Dedifferentiated amniotic fluid mesenchymal stem cell (primary cell): ENCODE measurements around the gene INPP4A.
"Not testable (repeated sequence)": the region's sequence is repeated elsewhere in the genome, so short reads cannot be mapped to it uniquely, and the experiment has no call there.

Source experiments
- DNase-seq: peaks from one replicate; pipeline ENCODE4 v3.0.0-alpha.2; 2016; ENCODE audit errors: extremely low spot score

INPP4A gene

DNA sequence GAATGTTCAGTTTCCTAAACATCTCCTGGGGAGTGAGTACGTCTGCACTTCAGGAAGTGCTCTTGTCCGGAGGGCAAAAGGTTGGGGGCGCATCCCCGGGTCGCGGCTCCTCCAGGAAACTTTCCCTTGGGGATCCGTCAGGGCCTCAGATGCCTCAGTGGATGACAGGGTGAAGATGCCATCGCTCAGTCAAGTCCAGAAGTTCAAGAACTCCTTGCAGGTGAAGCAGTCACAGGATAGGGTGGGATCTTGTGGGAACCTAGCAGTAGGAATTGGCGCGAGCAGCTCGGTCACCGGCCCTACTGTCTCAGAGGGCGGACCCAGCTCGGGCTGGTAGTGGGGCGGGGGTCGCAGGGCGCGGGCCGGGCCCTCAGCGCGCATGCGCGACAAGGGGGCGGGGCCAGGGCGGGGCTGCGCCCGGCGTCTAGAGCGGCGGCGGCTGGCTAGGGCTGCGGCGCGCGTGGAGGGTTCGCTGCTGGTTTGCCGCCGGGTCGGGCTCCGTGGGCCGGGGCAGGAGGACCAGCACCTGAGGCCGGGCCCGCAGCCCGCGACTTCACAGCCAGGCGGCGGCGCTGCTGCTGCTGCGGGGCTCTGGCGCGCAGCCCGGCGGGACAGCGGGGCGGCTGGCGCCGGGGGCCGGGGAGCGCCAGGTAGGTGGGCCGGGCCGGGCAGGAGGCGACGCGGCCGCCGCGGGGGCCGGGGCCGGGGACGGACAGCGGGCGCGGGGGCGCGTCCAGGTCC is at the start of gene INPP4A:
Gene INPP4A, plus strand, starts transcription at position 423 of the 741 bp plus-strand sequence. CDS start 75,191 bp downstream, outside the sequence.
- DNase-seq, result peak; percentile 46

DNA sequence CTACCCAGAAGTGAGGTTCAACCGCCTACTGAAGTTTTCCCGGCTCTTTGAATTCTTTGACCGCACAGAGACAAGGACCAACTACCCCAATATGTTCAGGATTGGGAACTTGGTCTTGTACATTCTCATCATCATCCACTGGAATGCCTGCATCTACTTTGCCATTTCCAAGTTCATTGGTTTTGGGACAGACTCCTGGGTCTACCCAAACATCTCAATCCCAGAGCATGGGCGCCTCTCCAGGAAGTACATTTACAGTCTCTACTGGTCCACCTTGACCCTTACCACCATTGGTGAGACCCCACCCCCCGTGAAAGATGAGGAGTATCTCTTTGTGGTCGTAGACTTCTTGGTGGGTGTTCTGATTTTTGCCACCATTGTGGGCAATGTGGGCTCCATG is 48.7 kb upstream of the INPP4A start:
- DNase-seq, result no peak

DNA sequence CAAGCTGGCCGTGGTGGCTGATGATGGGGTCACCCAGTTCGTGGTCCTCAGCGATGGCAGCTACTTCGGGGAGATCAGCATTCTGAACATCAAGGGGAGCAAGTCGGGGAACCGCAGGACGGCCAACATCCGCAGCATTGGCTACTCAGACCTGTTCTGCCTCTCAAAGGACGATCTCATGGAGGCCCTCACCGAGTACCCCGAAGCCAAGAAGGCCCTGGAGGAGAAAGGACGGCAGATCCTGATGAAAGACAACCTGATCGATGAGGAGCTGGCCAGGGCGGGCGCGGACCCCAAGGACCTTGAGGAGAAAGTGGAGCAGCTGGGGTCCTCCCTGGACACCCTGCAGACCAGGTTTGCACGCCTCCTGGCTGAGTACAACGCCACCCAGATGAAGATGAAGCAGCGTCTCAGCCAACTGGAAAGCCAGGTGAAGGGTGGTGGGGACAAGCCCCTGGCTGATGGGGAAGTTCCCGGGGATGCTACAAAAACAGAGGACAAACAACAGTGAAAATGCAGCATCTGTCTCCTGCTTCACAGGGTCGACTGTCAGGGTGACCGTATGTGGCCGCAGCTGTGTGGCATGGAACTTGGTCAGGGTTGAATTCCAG is 47.8 kb upstream of the INPP4A start:
- no peak for DNase-seq

DNA sequence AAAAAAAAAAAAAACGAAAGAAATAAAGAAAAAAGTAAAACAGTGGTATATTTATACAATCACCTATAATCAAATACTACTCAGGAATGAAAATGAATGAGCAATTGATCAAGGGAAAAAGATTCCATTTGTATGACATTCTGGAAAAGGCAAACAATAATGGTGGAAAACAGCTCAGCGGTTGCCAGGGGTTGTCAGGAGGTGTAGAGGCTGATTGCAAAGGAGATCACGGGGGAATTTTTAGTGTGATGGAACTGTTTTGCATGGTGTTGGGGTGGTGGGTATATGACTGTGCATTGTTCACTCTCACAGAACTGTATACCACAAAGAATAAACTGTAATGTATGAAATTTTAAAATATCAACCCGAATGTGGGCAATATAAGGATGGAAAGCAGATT is 45.5 kb upstream of the INPP4A start:
- DNase-seq, result no peak

DNA sequence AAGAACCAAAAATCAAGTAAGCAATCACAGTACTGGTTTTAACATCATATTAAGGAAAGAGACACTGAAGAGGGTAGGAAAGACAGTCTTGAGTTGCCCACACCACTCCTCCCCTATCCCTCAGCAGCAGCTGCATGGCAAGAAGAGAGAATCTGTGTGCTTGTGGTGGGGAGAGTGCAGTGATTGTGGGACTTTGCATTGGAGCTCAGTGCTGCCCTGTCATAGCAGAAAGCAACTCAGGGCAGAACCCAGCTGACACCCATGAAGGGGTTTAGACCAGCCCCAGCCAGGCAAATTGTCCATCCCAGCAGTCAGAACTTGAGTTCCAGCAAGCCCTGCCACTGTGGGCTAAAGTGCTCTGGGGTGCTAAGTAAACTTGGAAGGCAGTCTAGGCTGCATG is 40.8 kb upstream of the INPP4A start:
- no peak for DNase-seq

DNA sequence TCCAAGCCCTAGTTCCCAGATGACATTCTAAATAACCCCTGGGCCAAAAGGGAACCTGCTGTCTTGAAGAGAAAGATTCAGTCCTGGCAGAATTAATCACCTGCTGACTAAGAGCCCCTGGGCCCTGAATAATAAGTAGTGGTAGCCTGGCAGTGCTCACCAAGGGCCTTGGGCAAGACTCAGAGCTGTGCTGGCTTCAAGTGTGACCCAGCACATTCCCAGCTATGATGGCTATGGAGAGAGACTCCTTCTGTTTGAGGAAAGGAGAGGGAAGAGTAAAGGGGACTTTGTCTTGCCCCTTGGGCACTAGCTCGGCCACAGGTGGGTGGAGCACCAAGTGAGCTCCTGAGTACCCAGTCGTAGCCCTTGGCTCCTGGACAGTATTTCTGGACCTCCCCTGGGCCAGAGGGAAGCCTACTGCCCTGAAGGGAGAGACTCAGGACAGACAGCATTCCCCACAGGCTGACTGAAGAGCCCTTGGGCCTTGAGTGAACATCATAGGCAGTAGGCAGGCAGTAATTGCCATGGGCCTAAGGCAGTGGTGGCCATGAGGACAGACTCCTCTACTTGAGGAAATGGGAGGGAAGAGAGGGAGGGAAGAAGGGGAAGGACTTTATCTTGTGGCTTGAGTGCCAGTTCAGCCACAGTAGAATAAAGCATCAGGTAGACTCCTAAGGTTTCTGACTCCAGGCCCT is 40.0 kb upstream of the INPP4A start:
- DNase-seq, result no peak

DNA sequence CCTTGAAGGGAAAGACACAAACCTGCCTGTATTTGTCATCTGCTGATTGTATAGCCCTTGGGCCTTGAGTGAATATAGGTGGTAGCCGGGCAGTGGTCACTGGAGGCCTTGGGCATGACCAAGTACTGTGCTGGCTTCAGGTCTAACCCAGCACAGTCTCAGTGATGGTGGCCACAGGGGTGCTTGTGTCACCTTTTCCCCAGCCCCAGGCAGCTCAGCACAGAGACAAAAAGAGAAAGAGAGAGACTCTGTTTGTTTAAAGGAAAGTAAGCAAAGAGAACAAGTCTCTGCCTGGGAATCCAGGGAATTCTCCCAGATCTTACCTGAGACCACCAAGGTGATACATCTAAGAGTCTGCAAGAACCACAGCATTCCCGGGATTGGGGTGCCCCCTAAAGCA is 39.4 kb upstream of the INPP4A start:
- no peak for DNase-seq

DNA sequence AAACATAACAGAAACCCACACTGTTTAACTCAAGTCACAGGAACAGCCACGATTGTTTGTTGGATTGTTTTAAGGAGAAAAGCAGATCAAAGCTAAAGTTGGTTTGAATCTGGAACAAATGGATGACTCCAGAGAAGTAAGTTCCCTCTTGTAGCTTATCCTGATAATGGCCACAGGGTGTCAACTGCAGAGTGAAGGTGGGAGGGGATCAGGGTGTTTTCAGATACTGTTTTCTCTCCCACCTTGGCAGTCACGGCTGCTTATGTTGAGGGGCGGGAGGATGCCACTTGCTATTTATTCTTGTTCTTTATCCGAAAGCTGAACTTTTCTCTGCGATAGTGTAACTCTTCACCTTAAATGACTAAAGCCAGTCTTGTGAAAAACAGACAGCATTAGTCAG is 36.5 kb upstream of the INPP4A start:
- no peak for DNase-seq

DNA sequence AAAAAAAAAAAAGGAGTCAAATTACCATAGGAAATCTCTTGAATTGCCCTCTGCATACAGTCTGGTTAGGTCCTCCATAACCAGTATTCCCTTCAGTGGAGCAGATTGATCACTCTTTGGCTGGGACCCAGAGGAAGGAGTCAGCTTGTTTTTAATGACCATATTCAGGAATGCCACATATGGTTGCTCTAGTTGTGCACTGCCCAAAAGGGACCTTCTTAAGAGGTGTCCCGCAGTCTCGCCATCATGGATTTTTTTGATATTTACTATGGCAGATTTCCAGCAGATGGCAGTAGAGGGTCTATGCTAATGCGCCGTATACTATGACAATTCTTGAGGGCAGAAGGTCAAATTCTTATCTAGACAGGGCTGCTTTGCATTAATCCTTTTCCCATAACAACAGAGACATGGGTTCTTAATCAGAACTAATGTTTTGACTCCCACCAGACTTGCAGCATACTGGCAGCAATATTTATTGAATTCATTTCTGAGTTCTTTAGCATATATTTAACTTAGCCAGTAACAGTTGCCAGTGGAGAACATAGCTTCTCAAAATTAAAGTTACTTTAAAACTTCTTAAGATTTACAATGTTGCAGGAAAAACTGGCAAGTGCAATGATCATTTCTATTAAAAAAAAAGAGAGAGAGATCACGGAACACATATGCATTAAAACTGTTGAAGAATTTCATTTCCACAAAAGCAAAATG is 31.8 kb upstream of the INPP4A start:
- DNase-seq, result peak; percentile 40

DNA sequence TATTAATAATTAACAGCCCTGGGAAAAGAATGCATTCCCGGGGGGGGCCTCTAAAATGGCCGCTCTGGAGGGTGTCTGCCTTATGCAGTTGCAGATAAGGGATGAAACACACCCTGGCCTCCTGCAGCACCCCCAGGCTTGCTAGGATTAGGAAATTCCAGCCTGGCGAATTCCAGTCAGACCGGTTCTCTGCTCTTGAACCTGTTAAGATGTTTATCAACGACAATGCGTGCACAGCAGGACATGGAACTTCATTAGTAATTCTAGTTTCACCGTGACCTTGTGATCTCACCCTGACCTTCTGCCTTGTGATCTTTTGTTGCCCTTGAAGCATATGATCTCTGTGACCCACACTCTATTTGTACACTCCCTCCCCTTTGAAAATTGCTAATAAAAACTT is 30.4 kb upstream of the INPP4A start:
- DNase-seq, result not testable (repeated sequence)

DNA sequence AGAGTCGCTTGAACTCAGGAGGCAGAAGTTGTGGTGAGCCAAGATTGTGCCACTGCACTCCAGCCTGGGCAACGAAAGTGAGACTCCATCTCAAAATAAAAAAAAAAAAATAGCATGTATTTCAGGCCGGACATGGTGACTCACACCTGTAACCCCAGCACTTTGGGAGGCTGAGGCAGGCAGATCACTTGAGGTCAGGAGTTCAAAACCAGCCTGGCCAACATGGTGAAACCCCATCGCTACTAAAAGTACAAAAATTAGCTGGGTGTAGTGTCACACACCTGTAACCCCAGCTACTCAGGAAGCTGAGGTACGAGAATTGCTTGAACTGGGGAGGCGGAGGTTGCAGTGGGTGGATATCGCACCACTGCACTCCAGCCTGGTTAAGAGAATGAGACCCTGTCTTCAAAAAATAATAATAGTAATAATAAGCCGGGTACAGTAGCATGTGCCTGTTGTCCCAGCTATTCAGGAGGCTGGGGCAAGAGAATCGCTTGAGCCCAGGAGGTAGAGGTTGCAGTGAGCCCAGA is 28.9 kb upstream of the INPP4A start:
- DNase-seq, result not testable (repeated sequence)

DNA sequence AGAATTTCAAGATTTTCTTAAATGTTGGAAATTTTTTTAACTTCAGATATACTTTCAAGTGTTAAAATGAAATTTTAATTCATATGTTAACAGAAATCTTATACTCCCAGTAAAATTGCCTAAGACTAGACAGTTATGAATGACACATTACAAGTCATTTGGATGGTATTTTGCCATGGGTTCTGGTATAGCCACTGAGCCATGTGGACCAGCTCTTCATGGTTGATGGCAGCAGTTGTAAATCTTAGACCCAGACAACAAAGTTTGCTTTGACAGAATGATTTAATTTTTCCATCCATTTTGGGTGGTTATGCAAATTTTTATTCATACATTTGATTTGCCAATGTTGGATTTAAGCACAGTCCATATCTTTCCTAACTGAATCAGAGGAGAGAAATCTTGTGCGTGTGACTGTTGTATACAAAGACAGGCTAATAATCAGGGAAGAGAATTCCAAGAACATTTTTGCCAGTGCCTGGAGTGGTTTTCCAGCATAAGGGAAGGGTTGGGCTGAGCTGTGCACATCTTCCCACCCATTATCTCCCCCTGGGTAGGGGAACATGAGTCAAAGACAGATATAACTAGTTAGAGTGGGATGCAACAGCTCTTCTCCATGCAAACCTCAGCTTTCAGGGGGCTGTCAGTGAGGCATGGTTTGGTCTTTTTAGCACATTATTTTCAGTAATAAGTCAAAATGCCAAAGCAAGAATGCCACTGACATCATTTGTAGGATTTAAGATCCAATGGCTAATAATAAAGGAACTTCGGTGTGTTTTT is 28.1 kb upstream of the INPP4A start:
- DNase-seq, result no peak

DNA sequence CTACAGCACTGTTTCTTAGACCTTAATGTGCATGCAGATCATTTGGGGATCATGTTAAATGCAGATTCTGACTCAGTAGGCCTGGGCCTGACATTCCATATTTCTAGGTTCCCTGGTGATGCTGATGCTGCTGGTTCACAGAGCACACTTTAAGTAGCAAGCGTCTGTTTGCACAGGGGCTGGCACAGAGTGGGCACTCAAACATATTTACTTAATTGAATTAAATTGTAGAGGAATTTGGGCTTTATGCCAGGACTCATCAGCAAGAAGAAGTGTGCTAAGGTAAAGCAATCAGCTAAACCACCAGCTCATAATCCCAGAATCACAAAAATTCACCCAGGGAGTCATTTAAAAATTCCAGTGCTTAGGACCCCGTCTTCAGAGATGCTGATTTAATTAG is 25.1 kb upstream of the INPP4A start:
- DNase-seq, result no peak

DNA sequence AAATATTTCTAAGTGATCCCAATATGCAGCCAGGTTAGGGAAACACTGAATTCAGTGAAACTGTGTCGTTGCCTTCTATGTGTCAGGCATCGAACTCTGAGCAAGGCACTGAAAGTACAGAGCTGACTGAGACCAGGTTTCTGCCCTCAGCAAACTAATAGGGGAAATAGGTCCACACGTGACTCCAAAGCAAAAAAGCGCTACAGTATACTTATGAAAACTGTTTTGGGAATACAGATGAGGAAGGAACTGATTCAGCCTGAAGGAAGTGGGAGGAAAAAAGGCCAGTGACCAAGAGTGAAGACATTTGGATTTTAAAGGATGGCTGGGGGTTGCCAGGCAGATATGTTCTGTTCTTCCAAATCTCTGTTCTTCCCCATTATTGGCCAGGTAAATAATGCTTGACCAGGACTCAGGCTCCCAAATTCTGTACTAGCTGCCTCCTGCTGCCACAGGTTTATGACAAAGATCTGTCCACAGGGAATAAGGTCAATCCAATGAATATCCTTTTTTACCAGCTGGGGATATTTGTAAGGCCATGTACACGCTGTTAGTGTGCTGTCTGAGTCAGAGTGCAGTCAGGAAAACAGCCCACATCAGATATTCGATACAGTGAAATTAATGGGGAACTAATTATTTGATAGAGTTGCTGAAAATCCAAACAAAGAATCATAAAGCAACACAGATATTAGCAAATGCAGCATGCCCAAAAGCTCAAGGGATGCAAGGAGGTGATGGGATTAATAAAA is 24.5 kb upstream of the INPP4A start:
- DNase-seq, result no peak

DNA sequence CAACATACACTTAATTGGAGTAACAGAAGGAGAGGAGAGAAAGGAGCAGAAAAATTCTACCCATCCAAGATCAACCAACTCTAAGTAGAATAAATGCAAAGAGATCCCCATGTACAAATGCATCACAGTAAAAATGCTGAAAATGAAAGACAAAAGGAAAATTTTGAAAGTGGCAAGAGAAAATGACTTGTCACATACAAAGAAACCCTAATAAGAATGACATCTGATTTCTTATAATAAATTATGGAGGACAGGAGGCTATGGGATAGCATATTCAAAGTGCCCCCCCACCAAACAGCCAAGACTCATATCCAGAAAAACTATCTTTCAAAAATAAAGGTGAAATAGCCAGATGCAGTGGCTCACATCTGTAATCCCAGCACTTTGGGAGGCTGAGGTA is 22.2 kb upstream of the INPP4A start:
- DNase-seq, result no peak

DNA sequence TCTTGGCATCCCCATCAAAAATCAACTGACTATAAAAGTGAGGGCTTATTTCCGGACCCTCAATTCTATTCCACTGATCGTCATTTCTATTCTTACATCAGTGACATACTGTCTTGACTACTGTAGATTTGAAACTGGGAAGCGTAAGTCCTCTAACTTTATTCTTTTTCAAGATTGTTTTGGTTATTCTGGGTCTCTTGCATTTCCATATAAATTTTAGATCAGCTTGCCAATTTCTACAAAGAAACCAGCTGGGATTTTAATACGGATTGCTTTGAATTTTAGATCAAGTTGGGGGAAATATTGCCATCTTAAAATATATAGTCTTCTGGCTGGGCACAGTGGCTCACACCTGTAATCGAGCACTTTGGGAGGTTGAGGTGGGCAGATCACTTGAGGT is 17.9 kb upstream of the INPP4A start:
- no peak for DNase-seq

DNA sequence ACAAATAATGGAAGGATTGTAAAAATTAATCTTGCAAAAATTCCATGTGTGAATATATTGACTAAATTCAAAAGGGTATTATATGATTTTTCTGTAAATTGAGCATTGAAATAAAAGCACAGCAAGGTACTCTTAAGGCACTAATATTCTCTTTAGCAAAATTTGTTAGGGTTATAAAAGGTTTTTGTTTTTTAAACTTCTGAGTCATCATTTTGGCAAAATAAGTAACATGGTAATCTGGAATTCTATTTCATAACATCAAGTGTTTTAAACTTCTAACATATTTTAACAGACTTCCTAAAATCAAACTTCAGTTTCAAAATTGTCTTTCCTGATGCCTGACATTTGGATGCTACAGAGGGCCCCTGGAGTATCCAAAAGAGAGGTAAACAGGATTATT is 12.5 kb upstream of the INPP4A start:
- DNase-seq, result no peak

DNA sequence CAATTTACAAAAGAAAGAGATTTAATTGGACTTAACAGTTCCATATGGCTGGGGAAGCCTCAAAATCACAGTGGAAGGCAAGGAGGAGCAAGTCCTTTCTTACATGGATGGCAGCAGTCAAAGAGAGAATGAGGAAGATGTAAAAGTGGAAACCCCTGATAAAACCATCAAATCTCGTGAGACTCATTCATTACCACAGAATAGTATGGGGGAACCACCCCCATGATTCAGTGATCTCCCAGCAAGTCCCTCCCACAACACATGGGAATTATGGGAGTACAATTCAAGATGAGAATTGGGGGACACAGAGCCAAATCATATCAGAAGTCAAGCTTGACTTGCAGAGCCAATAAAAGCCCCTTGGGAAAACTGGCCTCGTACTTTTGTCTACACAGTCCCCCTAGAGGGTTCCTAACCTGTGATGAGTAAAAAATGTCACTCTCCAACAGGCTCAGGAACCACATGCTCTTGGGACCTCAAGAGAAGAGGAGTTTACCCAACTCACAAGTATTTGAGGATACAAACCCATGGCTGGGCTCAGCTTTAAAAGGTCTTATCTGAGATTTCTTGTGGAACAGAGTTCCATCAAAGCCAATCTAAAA is 11.2 kb upstream of the INPP4A start:
- DNase-seq, result no peak

DNA sequence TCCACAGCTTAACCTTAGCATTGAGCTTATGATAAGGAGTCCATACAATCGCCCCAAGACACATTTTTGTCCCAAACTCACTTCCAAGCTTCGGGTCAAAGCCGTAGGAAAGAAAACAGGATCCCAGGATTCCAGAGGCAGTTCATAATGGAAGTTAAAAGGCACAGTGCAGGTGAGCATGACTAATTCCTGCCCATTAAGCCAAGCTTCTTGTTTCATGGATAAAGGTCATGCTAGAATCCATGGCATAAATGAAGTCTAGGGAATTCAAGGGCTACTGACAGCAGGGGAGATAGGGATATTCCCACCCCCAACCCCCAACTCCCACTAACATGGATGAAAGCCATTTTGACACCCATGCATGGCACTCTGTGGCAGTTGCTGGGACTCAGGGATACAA is 10.2 kb upstream of the INPP4A start:
- DNase-seq, result no peak

DNA sequence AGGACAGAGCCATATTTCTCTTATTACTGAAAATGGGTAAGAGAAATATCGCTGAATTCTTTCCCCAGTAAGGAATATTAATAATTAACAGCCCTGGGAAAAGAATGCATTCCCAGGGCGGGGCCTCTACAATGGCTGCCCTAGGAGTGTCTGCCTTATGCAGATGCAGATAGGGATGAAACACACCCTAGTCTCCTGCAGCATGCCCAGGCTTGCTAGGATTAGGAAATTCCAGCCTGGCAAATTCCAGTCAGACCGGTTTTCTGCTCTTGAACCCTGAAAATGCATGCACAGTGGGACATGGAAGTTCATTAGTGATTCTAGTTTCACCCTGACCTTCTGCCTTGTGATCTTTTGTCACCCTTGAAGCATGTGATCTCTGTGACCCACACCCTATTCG is 9.0 kb upstream of the INPP4A start:
- DNase-seq, result not testable (repeated sequence)
